ENCODE measurements around the gene CRTAP. TPM values are rescaled to one million over a fixed set of nuclear protein-coding genes. Genes with fewer than 3 reads are reported as not detected.
A peak's percentile ranks its signal among the peaks of the same experiment; 100 is the strongest.

CRTAP gene
- polyA plus RNA-seq, 1 donor = 114 TPM

DNA sequence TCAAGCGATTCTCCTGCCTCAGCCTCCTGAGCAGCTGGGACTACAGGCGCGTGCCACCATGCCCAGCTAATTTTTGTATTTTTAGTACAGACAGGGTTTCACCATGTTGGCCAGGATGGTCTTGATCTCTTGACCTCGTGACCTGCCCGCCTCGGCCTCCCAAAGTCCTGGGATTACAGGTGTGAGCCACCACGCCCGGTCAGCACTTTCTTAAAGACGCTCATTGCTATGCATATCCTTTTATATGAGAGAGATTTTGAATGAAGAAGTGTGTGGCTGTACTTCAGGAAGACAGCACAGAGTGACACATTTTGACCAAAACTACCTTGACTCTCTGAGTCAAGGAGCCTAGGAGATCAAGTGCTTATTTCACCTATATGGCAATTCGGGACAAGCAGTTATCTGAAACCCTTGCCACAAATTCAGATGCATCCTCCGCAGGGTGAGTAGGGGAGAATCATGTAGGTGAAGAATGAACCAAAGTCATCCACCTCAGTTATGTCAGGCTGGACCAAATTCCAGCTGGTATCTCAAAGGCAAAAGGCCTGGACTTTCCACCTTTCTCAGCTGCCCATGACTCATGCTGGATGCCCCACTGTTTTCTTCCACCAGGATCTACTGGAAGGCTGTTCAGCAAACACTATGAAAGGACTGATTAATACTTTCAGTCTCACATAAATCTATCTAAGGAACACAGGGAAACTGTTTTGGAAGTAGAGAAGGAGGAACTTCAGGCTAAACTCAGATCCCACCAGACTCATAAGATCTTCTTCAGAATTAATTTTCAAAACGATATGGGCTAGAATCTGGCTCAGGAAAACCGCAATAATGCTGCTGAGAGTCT, 72.9 kb downstream of the CRTAP start:
- Histone ChIP-seq H3K4me3 (ENCODE audit: low read length) (no peak overlapping the region), H3K9me3 (ENCODE audit: control insufficient read depth, low read depth, low read length) (no peaks in the 10 kb centered on the region), H3K27ac (ENCODE audit: low read length) (peak overlapping the region; percentile 34), H3K4me1 (ENCODE audit: control insufficient read depth, insufficient read depth, low read length) (no peaks in the 10 kb centered on the region), H3K27me3 (ENCODE audit: control insufficient read depth, insufficient read depth, low read length) (no peaks in the 10 kb centered on the region), H3K36me3 (ENCODE audit: control insufficient read depth, insufficient read depth, low read length) (no peaks in the 10 kb centered on the region)
- WGBS (ENCODE audit: insufficient coverage, low lambda C conversion rate) = no CpG with 5 or more reads among the region's 13 CpGs
- DNase-seq = peak; percentile 60 to 83

DNA sequence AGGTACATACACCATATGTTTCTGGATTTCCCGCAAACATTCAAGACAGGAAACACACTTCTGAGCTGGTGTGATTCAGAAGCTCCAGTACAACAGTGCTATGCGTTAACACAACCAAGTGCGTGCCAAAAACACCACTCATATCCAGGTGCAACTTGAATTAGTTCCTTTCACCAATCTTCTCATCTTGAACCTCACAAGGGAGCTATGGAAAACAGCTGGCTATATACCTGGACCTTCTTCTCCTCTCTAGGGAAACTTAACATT, 73.5 kb downstream of the CRTAP start:
- no peaks in the 10 kb centered on the region for H3K27me3 ChIP-seq (ENCODE audit: control insufficient read depth, insufficient read depth, low read length)
- no CpG with 5 or more reads among the region's 3 CpGs for WGBS (ENCODE audit: insufficient coverage, low lambda C conversion rate)
- no peaks in the 10 kb centered on the region for H3K36me3 ChIP-seq (ENCODE audit: control insufficient read depth, insufficient read depth, low read length)
- H3K4me1 ChIP-seq (ENCODE audit: control insufficient read depth, insufficient read depth, low read length) = no peaks in the 10 kb centered on the region
- no peak for DNase-seq
- no peak overlapping the region for H3K4me3 ChIP-seq (ENCODE audit: low read length)
- peak overlapping the region; percentile 34 for H3K27ac ChIP-seq (ENCODE audit: low read length)
- no peaks in the 10 kb centered on the region for H3K9me3 ChIP-seq (ENCODE audit: control insufficient read depth, low read depth, low read length)

DNA sequence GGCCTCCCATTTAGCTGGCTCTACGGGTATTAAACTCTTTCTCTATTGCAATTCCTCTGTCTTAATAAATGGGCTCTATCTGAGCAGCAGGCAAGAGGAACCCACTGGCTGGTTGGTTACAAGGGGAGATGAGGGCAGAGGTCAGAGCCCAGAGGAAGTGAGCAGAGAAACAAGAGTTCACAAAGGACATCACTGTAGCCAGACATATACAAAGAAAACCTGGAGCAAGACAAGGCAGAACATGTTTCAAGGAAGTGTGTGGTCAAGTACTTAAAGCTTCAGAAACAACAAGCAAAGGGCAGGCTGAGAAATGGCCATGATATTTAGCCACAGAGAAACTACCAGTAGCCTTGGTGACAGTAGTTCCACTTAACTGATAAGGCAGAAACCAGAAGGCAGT, 80.5 kb downstream of the CRTAP start:
- no peak for DNase-seq
- Histone ChIP-seq H3K4me3 (ENCODE audit: low read length) (no peak overlapping the region), H3K9me3 (ENCODE audit: control insufficient read depth, low read depth, low read length) (no peaks in the 10 kb centered on the region), H3K27ac (ENCODE audit: low read length) (no peak overlapping the region), H3K27me3 (ENCODE audit: control insufficient read depth, insufficient read depth, low read length) (no peaks in the 10 kb centered on the region), H3K36me3 (ENCODE audit: control insufficient read depth, insufficient read depth, low read length) (no peaks in the 10 kb centered on the region), H3K4me1 (ENCODE audit: control insufficient read depth, insufficient read depth, low read length) (no peaks in the 10 kb centered on the region)
- WGBS (ENCODE audit: insufficient coverage, low lambda C conversion rate) = no CpG with 5 or more reads among the region's 1 CpG

DNA sequence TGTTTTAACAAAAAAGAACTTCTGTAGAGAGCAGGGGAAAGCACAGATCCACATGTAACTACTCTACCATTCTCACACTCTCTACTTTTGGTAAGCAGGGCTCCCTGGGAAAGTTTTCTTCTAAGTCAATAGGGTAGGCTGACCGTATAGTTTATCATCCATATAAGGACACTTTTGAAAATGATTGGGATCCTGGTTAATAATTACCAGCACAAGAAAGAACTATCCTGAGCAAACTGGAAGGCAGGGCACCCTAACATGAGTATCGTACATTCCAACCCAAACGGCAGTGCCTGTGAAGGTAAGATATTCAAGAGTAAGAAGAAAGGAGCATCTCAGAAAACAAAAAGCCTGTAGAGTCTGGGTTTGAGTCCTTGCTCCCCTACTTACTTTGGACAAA, 82.7 kb downstream of the CRTAP start:
- DNase-seq = no peak
- Histone ChIP-seq H3K9me3 (ENCODE audit: control insufficient read depth, low read depth, low read length) (no peaks in the 10 kb centered on the region), H3K36me3 (ENCODE audit: control insufficient read depth, insufficient read depth, low read length) (no peaks in the 10 kb centered on the region)

More for the DNA sequence above, 82.7 kb downstream of the CRTAP start:
- no CpG with 5 or more reads among the region's 3 CpGs for WGBS (ENCODE audit: insufficient coverage, low lambda C conversion rate)
- Histone ChIP-seq H3K27ac (ENCODE audit: low read length) (no peak overlapping the region), H3K4me1 (ENCODE audit: control insufficient read depth, insufficient read depth, low read length) (no peaks in the 10 kb centered on the region), H3K4me3 (ENCODE audit: low read length) (no peak overlapping the region), H3K27me3 (ENCODE audit: control insufficient read depth, insufficient read depth, low read length) (no peaks in the 10 kb centered on the region)

Other genes with a start within 250 kb of the CRTAP start
- 0.37 TPM for gene CCR4, start 162.4 kb upstream of the CRTAP start, polyA plus RNA-seq
- gene GLB1, start 16.9 kb upstream of the CRTAP start, polyA plus RNA-seq = 72.0 TPM
- gene TMPPE, start 16.9 kb upstream of the CRTAP start, polyA plus RNA-seq = 3.2 TPM
- gene SUSD5, start 104.8 kb downstream of the CRTAP start, polyA plus RNA-seq = 1.2 TPM
- 27.7 TPM for gene FBXL2, start 163.4 kb downstream of the CRTAP start, polyA plus RNA-seq